H1 (cell line): ENCODE results near the gene CTTNBP2. TPM values are rescaled to one million over a fixed set of nuclear protein-coding genes. Genes with fewer than 3 reads are reported as not detected.

ENCODE experiments used
- CTCF ChIA-PET: fragments of 300-600 bp; sonication (Branson Sonifier 250); formaldehyde crosslinking; loops from one replicate; lab custom pipeline; 2021; ENCODE audit not compliant: partially characterized antibody; lab: Charles Lee
- POLR2A ChIA-PET: fragments of 300-600 bp; sonication (Branson Sonifier 250); formaldehyde crosslinking; loops from one replicate; lab custom pipeline; 2021; ENCODE audit warnings: inconsistent platforms; ENCODE audit not compliant: partially characterized antibody; lab: Charles Lee
- DNase-seq, 2 experiments: peaks; one replicate each; pipeline versions ENCODE4 v3.0.0 to v3.0.0-alpha.2; 2010 to 2022; ENCODE audit warnings: low spot score in 2 of 2, low read depth in 1 of 2, mixed read lengths in 1 of 2
- FAIRE-seq: peaks from 2 replicates; lab custom pipeline; 2011; peaks lifted over from hg19 to GRCh38; lab: Jason Lieb, UNC
- H2AFZ ChIP-seq: 2 replicates; pipeline ENCODE4 v1.8.1; 2012; ENCODE audit warnings: low read length, inconsistent platforms
- H2AK5ac ChIP-seq: 2 replicates; pipeline ENCODE4 v1.6.1; 2013; ENCODE audit warnings: low read depth, low read length
- H2BK120ac ChIP-seq: replicated peaks from 2 replicates; pipeline ENCODE3; 2013; ENCODE audit warnings: low read depth, low read length, inconsistent platforms
- H2BK12ac ChIP-seq: 2 replicates; pipeline ENCODE4 v1.6.1; 2013; ENCODE audit warnings: low read depth, low read length
- H2BK15ac ChIP-seq: 2 replicates; pipeline ENCODE4 v1.6.1; 2013; ENCODE audit warnings: low read length
- H2BK20ac ChIP-seq: 2 replicates; pipeline ENCODE4 v1.6.1; 2013; ENCODE audit warnings: low read length
- H2BK5ac ChIP-seq: 2 replicates; pipeline ENCODE4 v1.6.1; 2013; ENCODE audit warnings: low read depth, low read length
- H3K14ac ChIP-seq: 2 replicates; pipeline ENCODE4 v1.6.1; 2013; ENCODE audit warnings: inconsistent platforms; ENCODE audit not compliant: insufficient read length
- H3K18ac ChIP-seq: 2 replicates; pipeline ENCODE4 v1.6.1; 2013; ENCODE audit warnings: low read length; ENCODE audit errors: extremely low read depth
- H3K23ac ChIP-seq: 2 replicates; pipeline ENCODE4 v1.6.1; 2013; ENCODE audit warnings: inconsistent platforms; ENCODE audit not compliant: insufficient read length
- H3K23me2 ChIP-seq: 2 replicates; pipeline ENCODE4 v1.6.1; 2013; ENCODE audit warnings: low read depth, low read length
- H3K27ac ChIP-seq: 2 replicates; pipeline ENCODE4 v1.6.1; 2011; ENCODE audit warnings: low read depth, low read length, inconsistent platforms
- H3K27me3 ChIP-seq, 4 experiments: replicated peaks in 1 of 4; 1 replicate in 1 of 4; 2 replicates in 3 of 4; pipeline versions ENCODE4 v1.6.1 to v1.8.1; 2011 to 2013; ENCODE audit warnings: low read length in 3 of 4, mild to moderate bottlenecking in 3 of 4, inconsistent platforms in 2 of 4, mixed read lengths in 2 of 4, moderate library complexity in 1 of 4; ENCODE audit not compliant: control insufficient read depth in 3 of 4, insufficient read depth in 3 of 4; ENCODE audit errors: extremely low read depth in 1 of 4
- H3K36me3 ChIP-seq, 4 experiments: 2 replicates each; pipeline versions ENCODE4 v1.6.1 to v1.8.1; 2011 to 2013; ENCODE audit warnings: mild to moderate bottlenecking in 4 of 4, low read length in 3 of 4, moderate library complexity in 2 of 4, control low read depth in 1 of 4, inconsistent platforms in 1 of 4; ENCODE audit not compliant: insufficient read depth in 4 of 4, control insufficient read depth in 2 of 4
- H3K4ac ChIP-seq: replicated peaks from 2 replicates; pipeline ENCODE3; 2013; ENCODE audit warnings: low read length, low read depth, mixed read lengths, inconsistent platforms; ENCODE audit not compliant: insufficient read length
- H3K4me1 ChIP-seq, 4 experiments: replicated peaks in 1 of 4; 1 replicate in 1 of 4; 2 replicates in 3 of 4; pipeline versions ENCODE4 v1.6.1 to v1.8.1; 2011 to 2013; ENCODE audit warnings: low read length in 3 of 4, inconsistent platforms in 2 of 4, mixed read lengths in 1 of 4; ENCODE audit not compliant: insufficient read depth in 4 of 4, control insufficient read depth in 3 of 4
- H3K4me2 ChIP-seq, 2 experiments: 2 replicates each; pipeline versions ENCODE4 v1.6.1 to v1.8.1; 2011 to 2013; ENCODE audit warnings: low read depth in 2 of 2, low read length in 2 of 2, control low read depth in 1 of 2, inconsistent platforms in 1 of 2, mild to moderate bottlenecking in 1 of 2; ENCODE audit not compliant: insufficient read depth in 1 of 2
- H3K4me3 ChIP-seq, 4 experiments: fragments of 200-600, 300-600 bp in 1 of 4; sonication (generic), shearing (Covaris generic), sonication (Bioruptor Twin) in 1 of 4; 2 replicates each; pipeline versions ENCODE4 v1.5.1 to v1.8.1; 2011 to 2016; ENCODE audit warnings: low read length in 4 of 4, low read depth in 3 of 4, control low read depth in 2 of 4, inconsistent platforms in 2 of 4, mild to moderate bottlenecking in 2 of 4, mixed read lengths in 1 of 4, moderate library complexity in 1 of 4; ENCODE audit not compliant: insufficient read depth in 2 of 4; ENCODE audit errors: extremely low read depth in 1 of 4
- H3K56ac ChIP-seq: replicated peaks from 2 replicates; pipeline ENCODE3; 2013; ENCODE audit warnings: low read depth, mild to moderate bottlenecking, mixed read lengths, low read length, inconsistent platforms; ENCODE audit not compliant: insufficient read length
- H3K79me1 ChIP-seq: 2 replicates; pipeline ENCODE4 v1.6.1; 2013; ENCODE audit warnings: low read depth, low read length, control low read depth
- H3K79me2 ChIP-seq, 2 experiments: 2 replicates each; pipeline versions ENCODE4 v1.6.1 to v1.8.1; 2012 to 2013; ENCODE audit warnings: low read length in 2 of 2, mild to moderate bottlenecking in 2 of 2, inconsistent platforms in 1 of 2; ENCODE audit not compliant: insufficient read depth in 2 of 2, control insufficient read depth in 1 of 2
- H3K9ac ChIP-seq, 4 experiments: replicated peaks in 1 of 4; 1 replicate in 1 of 4; 2 replicates in 3 of 4; pipeline versions ENCODE4 v1.6.1 to v1.8.1; 2011 to 2013; ENCODE audit warnings: low read depth in 3 of 4, low read length in 3 of 4, control low read depth in 2 of 4, mild to moderate bottlenecking in 2 of 4, moderate library complexity in 2 of 4, inconsistent platforms in 1 of 4; ENCODE audit errors: extremely low read depth in 1 of 4
- H3K9me3 ChIP-seq, 2 experiments: 2 replicates each; pipeline versions ENCODE4 v1.6.1 to v1.8.1; 2012 to 2013; ENCODE audit warnings: mild to moderate bottlenecking in 2 of 2, moderate library complexity in 2 of 2, control low read depth in 1 of 2, inconsistent platforms in 1 of 2, low read depth in 1 of 2, low read length in 1 of 2, mixed read lengths in 1 of 2; ENCODE audit not compliant: insufficient read depth in 2 of 2
- H4K20me1 ChIP-seq, 2 experiments: replicated peaks in 1 of 2; 2 replicates each; pipeline versions ENCODE3 to v1.8.1; 2011 to 2013; ENCODE audit warnings: inconsistent platforms in 2 of 2, low read length in 2 of 2, mild to moderate bottlenecking in 1 of 2; ENCODE audit not compliant: insufficient read depth in 2 of 2, control insufficient read depth in 1 of 2
- H4K5ac ChIP-seq: 2 replicates; pipeline ENCODE4 v1.6.1; 2013; ENCODE audit warnings: low read length, low read depth, mixed read lengths, inconsistent platforms; ENCODE audit not compliant: insufficient read length
- H4K8ac ChIP-seq: 2 replicates; pipeline ENCODE4 v1.8.0; 2013; ENCODE audit warnings: mild to moderate bottlenecking, moderate library complexity, low read length, inconsistent platforms; ENCODE audit not compliant: insufficient read depth; ENCODE audit errors: extremely low read depth
- H4K91ac ChIP-seq: replicated peaks from 2 replicates; pipeline ENCODE3; 2013; ENCODE audit warnings: low read length, mixed read lengths, inconsistent platforms; ENCODE audit not compliant: insufficient read length
- CBX5 ChIP-seq: fragments of 300-800, 300-1000 bp; sonication (generic); IDR thresholded peaks from 2 replicates; pipeline ENCODE4 v1.7.1; 2016; ENCODE audit warnings: antibody characterized with exemption, low read length, low read depth
- E2F6 ChIP-seq: IDR thresholded peaks from 2 replicates; pipeline ENCODE4 v1.6.1; 2012; ENCODE audit warnings: inconsistent platforms
- PHF8 ChIP-seq: fragments of 200-600 bp; sonication (generic); conservative IDR thresholded peaks from 2 replicates; pipeline ENCODE4 v1.7.1; 2012; ENCODE audit warnings: low read depth, mild to moderate bottlenecking, inconsistent platforms, low read length, moderate library complexity
- RAD21 ChIP-seq, 2 experiments: IDR thresholded peaks in 1 of 2; conservative IDR thresholded peaks in 1 of 2; 2 replicates each; pipeline ENCODE4 v1.6.1; 2011; ENCODE audit warnings: low read depth in 2 of 2, low read length in 2 of 2, improper control_type of control experiment in 1 of 2, inconsistent platforms in 1 of 2, mild to moderate bottlenecking in 1 of 2, moderate library complexity in 1 of 2
- RFX5 ChIP-seq: IDR thresholded peaks from 2 replicates; pipeline ENCODE4 v1.6.1; 2011; ENCODE audit warnings: low read depth, low read length, improper control_type of control experiment, borderline replicate concordance
- SIN3A ChIP-seq, 2 experiments: IDR thresholded peaks in 1 of 2; conservative IDR thresholded peaks in 1 of 2; 2 replicates each; pipeline ENCODE4 v1.6.1; 2011 to 2012; ENCODE audit warnings: low read length in 2 of 2, improper control_type of control experiment in 1 of 2, low read depth in 1 of 2, mild to moderate bottlenecking in 1 of 2
- SIRT6 ChIP-seq: IDR thresholded peaks from one replicate; pipeline ENCODE4 v1.7.1; 2012; ENCODE audit warnings: low read length, inconsistent platforms
- TAF1 ChIP-seq: IDR thresholded peaks from 2 replicates; pipeline ENCODE4 v1.6.1; 2011; ENCODE audit warnings: mild to moderate bottlenecking, low read depth, low read length
- TBP ChIP-seq: IDR thresholded peaks from 2 replicates; pipeline ENCODE4 v1.6.1; 2011; ENCODE audit warnings: low read depth, low read length, improper control_type of control experiment
- WGBS, 2 experiments: shearing (Covaris generic) in 1 of 2; methylation state at CpG; one replicate each; pipeline versions ENCODE4 v1.1.6 to v1.1.7; 2013 to 2015; ENCODE audit warnings: low lambda C conversion rate in 2 of 2, mixed read lengths in 2 of 2, inconsistent platforms in 1 of 2, low coverage in 1 of 2, missing lambda C conversion rate in 1 of 2; ENCODE audit not compliant: insufficient replicate concordance in 2 of 2, insufficient coverage in 1 of 2, insufficient read length in 1 of 2; ENCODE audit errors: extremely low coverage in 1 of 2, missing lambda C conversion rate in 1 of 2; 5-methylcytosine and 5-hydroxymethylcytosine counted together
- polyA plus RNA-seq, 7 experiments: library from polyadenylated mRNA; depleted of rRNA in 3 of 7; stranded (reverse) in 5 of 7; unstranded in 2 of 7; fragments of >200 nt in 5 of 7; fragments of 200-250 nt in 2 of 7; gene quantifications; 1 replicate in 5 of 7; 2 replicates in 1 of 7; 4 replicates in 1 of 7; pipeline versions ENCODE4 v1.2.1 to v1.2.3, GENCODE V29; 2011 to 2013; ENCODE audit warnings: missing spikeins in 2 of 7, mixed read lengths in 2 of 7
- total RNA-seq: library from RNA; stranded (reverse); fragmentation: NEBNext Ultra II Directional; extraction: Animal tissue kit (Norgen Biotek cat#: 25700); gene quantifications from 2 replicates; pipeline ENCODE4 v1.2.1, GENCODE V29; 2021

Gene CTTNBP2
- total and polyA plus RNA-seq, 2 of the 8 experiments (the other 6 are each of a cell fraction or from before 2014, with no cell fraction given), result 15.3 to 35.1 TPM

DNA sequence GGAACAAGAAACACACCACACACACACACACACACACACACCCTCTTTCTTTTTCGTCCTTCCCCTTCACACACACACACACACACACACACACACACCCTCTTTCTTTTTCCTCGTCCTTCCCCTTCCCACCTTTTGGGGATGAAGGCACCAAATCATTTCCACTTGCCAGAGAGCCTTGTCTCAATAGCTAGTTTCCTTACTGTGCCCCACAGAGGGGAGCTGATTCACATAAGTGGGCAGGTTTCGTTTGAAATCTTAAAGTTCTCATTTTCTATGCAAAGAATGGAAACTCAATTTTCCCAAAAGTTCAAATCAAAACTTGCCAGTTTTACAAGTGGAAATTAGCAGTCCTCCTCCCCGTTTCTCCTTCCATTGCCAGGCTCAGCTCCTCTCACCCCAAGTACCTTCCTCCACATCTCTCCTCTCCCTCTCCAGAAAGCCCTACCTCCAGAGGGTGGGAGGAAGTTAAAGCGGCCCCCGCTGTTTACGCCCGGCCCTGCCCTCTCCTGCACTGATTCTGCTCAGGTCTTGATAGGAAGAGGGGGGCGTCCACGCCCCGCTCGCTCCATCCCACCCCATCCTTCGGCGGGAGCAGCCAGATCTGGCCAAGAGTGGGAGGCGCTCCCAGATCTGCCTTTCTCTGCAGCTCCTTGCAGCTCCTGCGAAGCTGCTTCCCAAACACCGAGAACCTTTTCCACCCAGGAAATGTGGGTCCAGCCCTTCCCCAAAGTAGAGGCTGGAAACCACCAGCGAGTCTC lies 1.3 kb downstream of the CTTNBP2 start:
- CTCF ChIA-PET, result interaction anchor here (0.7 to 1.5 kb wide), 8 partner anchors 8 to 1708 kb away, joined by 3 to 8 read pairs (median 5); no protein-coding TSS in a partner anchor
- 0 out of 2 replicates have a peak overlapping the region, but pooled peaks have one; percentile 54 for H3K27ac ChIP-seq
- TF ChIP-seq SIN3A (conservative IDR thresholded peaks at IDR 0.05 in 1 of 2, IDR thresholded peaks at IDR 0.05 in 1 of 2; ENCODE audit: low read depth in 1 of 2, low read length in 2 of 2) (no peak), CBX5 (no peak), TAF1 (peak; percentile 37; the same call in 1 of the 2 replicates), RFX5 (no peak), RAD21 (IDR thresholded peaks at IDR 0.05 in 1 of 2, conservative IDR thresholded peaks at IDR 0.05 in 1 of 2; ENCODE audit: low read depth in 2 of 2, low read length in 2 of 2) (0 out of 4 replicates have a peak, but pooled peaks of 1 of the 2 experiments have one; percentile 4), SIRT6 (no peak), TBP (peak; percentile 35; the same call in 1 of the 2 replicates), PHF8 (no peak), E2F6 (no peak)

More for the DNA sequence above, 1.3 kb downstream of the CTTNBP2 start:
- H3K4me1 ChIP-seq, result peaks cover 4 to 23% (median 10%) of the 10 kb centered on the region in 4 experiments; a peak in 6 of 7 replicates
- H2BK120ac ChIP-seq, result peak overlapping the region; percentile 88
- no peak overlapping the region for H3K56ac ChIP-seq
- H3K9ac ChIP-seq, result peak overlapping the region in 3 of 4 experiments; percentile 71 to 77 (median 76); a peak in 6 of 7 replicates
- no peaks in the 10 kb centered on the region for H3K9me3 ChIP-seq
- H3K4me2 ChIP-seq, result peak overlapping the region; percentile 66 to 88
- POLR2A ChIA-PET, result interaction anchor here (0.9 to 1.9 kb wide), 4 partner anchors 10 to 208 kb away, joined by 3 to 5 read pairs (median 4); no protein-coding TSS in a partner anchor
- peaks cover 7 to 59% of the 10 kb centered on the region in 2 experiments; a peak in 3 of 4 replicates for H3K79me2 ChIP-seq
- DNase-seq (peak in 1 of 2 experiments; percentile 68), FAIRE-seq (no peak)
- peak overlapping the region; percentile 88; the same call in 1 of the 2 replicates for H2BK12ac ChIP-seq
- no peak overlapping the region for H3K23ac ChIP-seq
- H3K79me1 ChIP-seq, result 0 out of 2 replicates have a peak, but pooled peaks cover 2% of the 10 kb centered on the region
- no peak overlapping the region; the same call in 1 of the 2 replicates for H2AFZ ChIP-seq
- H2BK15ac ChIP-seq, result peak overlapping the region; percentile 49; the same call in 1 of the 2 replicates
- peak overlapping the region; percentile 60; the same call in 1 of the 2 replicates for H2BK5ac ChIP-seq
- no peak overlapping the region for H2AK5ac ChIP-seq
- peak overlapping the region; percentile 80 for H3K4ac ChIP-seq
- no peaks in the 10 kb centered on the region for H3K27me3 ChIP-seq
- 3% methylated on average over 16 of the region's 18 CpGs; no CpG with 5 or more reads in 1 of the 2 experiments for WGBS, 2 experiments
- peaks cover 0 to 2% (median 0%) of the 10 kb centered on the region in 4 experiments; a peak in 1 of 8 replicates for H3K36me3 ChIP-seq
- peak overlapping the region; percentile 73; the same call in 1 of the 2 replicates for H2BK20ac ChIP-seq
- peaks cover 13% of the 10 kb centered on the region for H3K23me2 ChIP-seq
- H4K20me1 ChIP-seq, result peaks cover 1% of the 10 kb centered on the region in 2 experiments
- H4K8ac ChIP-seq, result no peak overlapping the region
- no peak overlapping the region for H4K91ac ChIP-seq
- H4K5ac ChIP-seq, result peak overlapping the region; percentile 85
- peak overlapping the region; percentile 88 to 98 (median 96) for H3K4me3 ChIP-seq
- peak overlapping the region; percentile 88 for H3K18ac ChIP-seq
- peak overlapping the region; percentile 34 for H3K14ac ChIP-seq
